ENCODE measurements around the gene MRPL19. TPM values are rescaled to one million over a fixed set of nuclear protein-coding genes. Genes with fewer than 3 reads are reported as not detected.
"Not testable (repeated sequence)": the region's sequence is repeated elsewhere in the genome, so short reads cannot be mapped to it uniquely, and the experiment has no call there.

Gene MRPL19
- total and polyA plus RNA-seq, 5 donors from 2014 or later, result 18.0 to 36.2 (median 33.9) TPM

DNA sequence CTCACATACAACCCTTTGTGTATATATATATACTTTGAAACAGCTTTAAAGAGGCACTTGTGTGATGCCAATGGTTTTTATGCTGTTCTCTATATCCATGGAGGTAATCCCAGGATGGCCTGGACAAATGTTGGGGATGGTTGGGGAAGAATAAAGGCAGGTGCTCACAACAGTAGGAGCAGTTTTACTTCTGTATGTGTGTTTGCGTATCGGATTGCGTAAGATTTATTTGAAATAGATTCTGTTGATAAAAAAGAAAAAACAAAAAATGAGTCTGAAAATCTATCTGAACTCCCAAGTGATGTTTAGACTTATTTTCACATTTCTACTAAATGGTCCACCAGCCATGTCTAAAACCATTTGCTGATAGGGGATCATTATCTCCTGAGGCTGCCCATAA lies 29.3 kb downstream of the MRPL19 start:
- H3K36me3 Mint-ChIP-seq, result peaks cover 34% of the 10 kb centered on the region
- peaks cover 9 to 15% (median 12%) of the 10 kb centered on the region in 4 donors for H3K4me1 Mint-ChIP-seq
- H3K9me3 ChIP-seq (ENCODE audit: control insufficient read depth in 2 of 2, low read length in 2 of 2), result no peaks in the 10 kb centered on the region
- H3K9me3 Mint-ChIP-seq, result no peaks in the 10 kb centered on the region
- no peak overlapping the region for H3K27ac Mint-ChIP-seq
- H3K27me3 ChIP-seq (ENCODE audit: control insufficient read depth, insufficient read depth, low read length), result no peaks in the 10 kb centered on the region
- H3K4me1 ChIP-seq (ENCODE audit: control insufficient read depth, insufficient read depth, low read length, poor library complexity, severe bottlenecking), result no peaks in the 10 kb centered on the region
- H3K27ac ChIP-seq (ENCODE audit: insufficient read depth, low read length, poor library complexity, severe bottlenecking), result no peak overlapping the region
- ATAC-seq (ENCODE audit: low read depth in 2 of 2) (no peak), DNase-seq (no peak)
- no peak overlapping the region for H3K4me3 ChIP-seq (ENCODE audit: low read depth, low read length)
- peaks cover 8% of the 10 kb centered on the region for H3K36me3 ChIP-seq (ENCODE audit: control insufficient read depth, insufficient read depth, low read length)
- no peak overlapping the region for H3K4me3 Mint-ChIP-seq
- H3K27me3 Mint-ChIP-seq, result no peaks in the 10 kb centered on the region

DNA sequence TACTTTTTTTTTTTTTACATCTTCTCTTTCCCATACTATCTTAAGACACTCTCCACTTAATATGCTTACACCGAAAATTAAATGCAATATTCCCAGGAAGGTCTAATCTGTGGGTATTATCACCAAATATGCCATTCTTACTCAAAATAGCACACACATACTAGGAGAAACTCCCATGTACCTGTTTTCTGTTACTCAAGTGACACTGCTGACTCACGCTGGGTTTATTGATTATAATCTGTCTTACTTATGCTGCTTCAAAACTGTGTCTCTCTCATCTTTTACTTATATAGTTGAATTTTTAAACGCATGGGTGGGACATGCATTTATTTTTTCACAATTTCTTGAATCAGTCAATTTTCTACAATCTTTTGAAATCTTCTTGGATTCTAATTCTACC lies 29.9 kb downstream of the MRPL19 start:
- peaks cover 9 to 15% (median 12%) of the 10 kb centered on the region in 4 donors for H3K4me1 Mint-ChIP-seq
- Histone ChIP-seq H3K4me1 (ENCODE audit: control insufficient read depth, insufficient read depth, low read length, poor library complexity, severe bottlenecking) (no peaks in the 10 kb centered on the region), H3K27me3 (ENCODE audit: control insufficient read depth, insufficient read depth, low read length) (no peaks in the 10 kb centered on the region), H3K27ac (ENCODE audit: insufficient read depth, low read length, poor library complexity, severe bottlenecking) (no peak overlapping the region), H3K4me3 (ENCODE audit: low read depth, low read length) (no peak overlapping the region), H3K9me3 (ENCODE audit: control insufficient read depth in 2 of 2, low read length in 2 of 2) (no peaks in the 10 kb centered on the region), H3K36me3 (ENCODE audit: control insufficient read depth, insufficient read depth, low read length) (peaks cover 5% of the 10 kb centered on the region)
- DNase-seq, result no peak
- no peaks in the 10 kb centered on the region for H3K9me3 Mint-ChIP-seq
- H3K36me3 Mint-ChIP-seq, result peaks cover 31% of the 10 kb centered on the region
- no peaks in the 10 kb centered on the region for H3K27me3 Mint-ChIP-seq
- no peak for ATAC-seq (ENCODE audit: low read depth in 2 of 2)
- H3K4me3 Mint-ChIP-seq, result no peak overlapping the region
- H3K27ac Mint-ChIP-seq, result no peak overlapping the region

- Histone ChIP-seq H3K4me3 (ENCODE audit: low read depth, low read length) (no peak overlapping the region), H3K9me3 (ENCODE audit: control insufficient read depth in 2 of 2, low read length in 2 of 2) (no peaks in the 10 kb centered on the region), H3K36me3 (ENCODE audit: control insufficient read depth, insufficient read depth, low read length) (peaks cover 3% of the 10 kb centered on the region), H3K4me1 (ENCODE audit: control insufficient read depth, insufficient read depth, low read length, poor library complexity, severe bottlenecking) (no peaks in the 10 kb centered on the region), H3K27me3 (ENCODE audit: control insufficient read depth, insufficient read depth, low read length) (no peaks in the 10 kb centered on the region), H3K27ac (ENCODE audit: insufficient read depth, low read length, poor library complexity, severe bottlenecking) (no peak overlapping the region)
- H3K4me1 Mint-ChIP-seq, result peaks cover 12 to 18% (median 15%) of the 10 kb centered on the region in 4 donors
- ATAC-seq (ENCODE audit: low read depth in 2 of 2) (no peak), DNase-seq (no peak)
- no peak overlapping the region for H3K27ac Mint-ChIP-seq
- no peaks in the 10 kb centered on the region for H3K27me3 Mint-ChIP-seq
- peaks cover 34% of the 10 kb centered on the region for H3K36me3 Mint-ChIP-seq
- no peak overlapping the region for H3K4me3 Mint-ChIP-seq
- peaks cover 0 to 2% (median 0%) of the 10 kb centered on the region in 7 donors for H3K9me3 Mint-ChIP-seq
These were observed 33.0 kb downstream of the MRPL19 start for GRCh38 chr2:75679556-75679955.

GRCh38 chr2:75680402-75680801 lies 33.8 kb downstream of the MRPL19 start:
- Mint-ChIP-seq H3K9me3 (peaks cover 0 to 3% (median 0%) of the 10 kb centered on the region in 7 donors), H3K27ac (peak overlapping the region in 2 of 3 donors; percentile 9 to 68), H3K4me3 (no peak overlapping the region), H3K27me3 (no peaks in the 10 kb centered on the region), H3K36me3 (peaks cover 41% of the 10 kb centered on the region), H3K4me1 (peaks cover 12 to 22% (median 15%) of the 10 kb centered on the region in 4 donors)
- Histone ChIP-seq H3K9me3 (ENCODE audit: control insufficient read depth in 2 of 2, low read length in 2 of 2) (no peaks in the 10 kb centered on the region), H3K36me3 (ENCODE audit: control insufficient read depth, insufficient read depth, low read length) (peaks cover 5% of the 10 kb centered on the region), H3K27ac (ENCODE audit: insufficient read depth, low read length, poor library complexity, severe bottlenecking) (no peak overlapping the region), H3K27me3 (ENCODE audit: control insufficient read depth, insufficient read depth, low read length) (no peaks in the 10 kb centered on the region), H3K4me1 (ENCODE audit: control insufficient read depth, insufficient read depth, low read length, poor library complexity, severe bottlenecking) (no peaks in the 10 kb centered on the region), H3K4me3 (ENCODE audit: low read depth, low read length) (no peak overlapping the region)
- no peak for ATAC-seq (ENCODE audit: low read depth in 2 of 2)
- DNase-seq, result no peak

DNA sequence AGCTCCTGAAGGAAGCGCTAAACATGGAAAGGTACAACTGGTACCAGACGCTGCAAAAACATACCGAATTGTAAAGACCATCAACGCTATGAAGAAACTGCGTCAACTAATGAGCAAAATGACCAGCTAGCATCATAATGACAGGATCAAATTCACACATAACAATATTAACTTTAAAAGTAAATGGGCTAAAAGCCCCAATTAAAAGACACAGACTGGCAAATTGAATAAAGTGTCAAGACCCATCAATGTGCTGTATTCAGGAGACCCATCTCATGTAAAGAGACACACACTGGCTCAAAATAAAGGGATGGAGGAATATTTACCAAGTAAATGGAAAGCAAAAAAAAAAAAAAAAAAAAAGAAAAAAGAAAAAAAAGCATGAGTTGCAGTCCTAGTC lies 36.8 kb downstream of the MRPL19 start:
- not testable (repeated sequence) for ATAC-seq (ENCODE audit: low read depth in 2 of 2); H3K9me3 Mint-ChIP-seq; H3K27me3 ChIP-seq (ENCODE audit: control insufficient read depth, insufficient read depth, low read length); H3K27ac Mint-ChIP-seq; H3K4me3 Mint-ChIP-seq; DNase-seq; H3K27ac ChIP-seq (ENCODE audit: insufficient read depth, low read length, poor library complexity, severe bottlenecking); H3K9me3 ChIP-seq (ENCODE audit: control insufficient read depth in 2 of 2, low read length in 2 of 2); H3K4me1 ChIP-seq (ENCODE audit: control insufficient read depth, insufficient read depth, low read length, poor library complexity, severe bottlenecking); H3K4me3 ChIP-seq (ENCODE audit: low read depth, low read length); H3K27me3 Mint-ChIP-seq
- peaks cover 23% of the 10 kb centered on the region for H3K36me3 ChIP-seq (ENCODE audit: control insufficient read depth, insufficient read depth, low read length)
- peaks cover 0 to 15% (median 8%) of the 10 kb centered on the region in 4 donors for H3K4me1 Mint-ChIP-seq
- H3K36me3 Mint-ChIP-seq, result peaks cover 46% of the 10 kb centered on the region

- no peaks in the 10 kb centered on the region for H3K27me3 Mint-ChIP-seq
- H3K27ac ChIP-seq (ENCODE audit: insufficient read depth, low read length, poor library complexity, severe bottlenecking), result no peak overlapping the region
- no peak for DNase-seq
- peaks cover 50% of the 10 kb centered on the region for H3K36me3 ChIP-seq (ENCODE audit: control insufficient read depth, insufficient read depth, low read length)
- H3K27me3 ChIP-seq (ENCODE audit: control insufficient read depth, insufficient read depth, low read length), result no peaks in the 10 kb centered on the region
- H3K27ac Mint-ChIP-seq, result no peak overlapping the region
- H3K4me3 Mint-ChIP-seq, result no peak overlapping the region
- ATAC-seq (ENCODE audit: low read depth in 2 of 2), result no peak
- no peaks in the 10 kb centered on the region for H3K9me3 ChIP-seq (ENCODE audit: control insufficient read depth in 2 of 2, low read length in 2 of 2)
- no peak overlapping the region for H3K4me3 ChIP-seq (ENCODE audit: low read depth, low read length)
- peaks cover 0 to 3% (median 0%) of the 10 kb centered on the region in 7 donors for H3K9me3 Mint-ChIP-seq
- no peaks in the 10 kb centered on the region for H3K4me1 ChIP-seq (ENCODE audit: control insufficient read depth, insufficient read depth, low read length, poor library complexity, severe bottlenecking)
- peaks cover 38% of the 10 kb centered on the region for H3K36me3 Mint-ChIP-seq
- H3K4me1 Mint-ChIP-seq, result peaks cover 0 to 9% (median under 1%) of the 10 kb centered on the region in 4 donors
These were observed 41.6 kb downstream of the MRPL19 start for GRCh38 chr2:75688196-75688595.

DNA sequence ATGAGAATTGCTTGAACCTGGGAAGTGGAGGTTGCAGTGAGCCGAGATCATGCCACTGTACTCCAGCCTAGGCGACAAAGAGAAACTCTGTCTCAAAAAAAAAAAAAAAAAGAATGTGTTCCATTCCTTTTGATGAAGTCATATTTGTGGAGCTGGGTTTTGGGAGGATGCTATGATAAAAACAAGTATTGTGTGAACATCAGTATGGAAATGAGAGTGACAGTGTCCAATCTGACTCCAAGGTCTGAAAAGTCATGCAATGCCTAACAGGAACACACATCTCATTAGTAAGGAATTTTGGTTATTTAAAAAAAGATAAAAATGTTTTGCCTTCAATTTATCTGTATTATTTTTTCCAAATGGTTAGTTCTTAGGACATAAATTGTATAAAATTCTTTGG lies 52.3 kb downstream of the MRPL19 start:
- Histone ChIP-seq H3K4me3 (ENCODE audit: low read depth, low read length) (no peak overlapping the region), H3K27ac (ENCODE audit: insufficient read depth, low read length, poor library complexity, severe bottlenecking) (no peak overlapping the region), H3K36me3 (ENCODE audit: control insufficient read depth, insufficient read depth, low read length) (peaks cover 66% of the 10 kb centered on the region), H3K27me3 (ENCODE audit: control insufficient read depth, insufficient read depth, low read length) (no peaks in the 10 kb centered on the region), H3K9me3 (ENCODE audit: control insufficient read depth in 2 of 2, low read length in 2 of 2) (no peaks in the 10 kb centered on the region), H3K4me1 (ENCODE audit: control insufficient read depth, insufficient read depth, low read length, poor library complexity, severe bottlenecking) (no peaks in the 10 kb centered on the region)
- H3K27me3 Mint-ChIP-seq, result no peaks in the 10 kb centered on the region
- DNase-seq (no peak), ATAC-seq (ENCODE audit: low read depth in 2 of 2) (no peak)
- H3K36me3 Mint-ChIP-seq, result peaks cover 58% of the 10 kb centered on the region
- H3K9me3 Mint-ChIP-seq, result peaks cover 0 to 2% (median 0%) of the 10 kb centered on the region in 7 donors
- H3K4me1 Mint-ChIP-seq, result peaks cover 0 to 11% (median 4%) of the 10 kb centered on the region in 4 donors
- H3K4me3 Mint-ChIP-seq, result no peak overlapping the region
- no peak overlapping the region for H3K27ac Mint-ChIP-seq

- H3K4me3 ChIP-seq (ENCODE audit: low read depth, low read length), result no peak overlapping the region
- Mint-ChIP-seq H3K36me3 (peaks cover 60% of the 10 kb centered on the region), H3K27ac (peak overlapping the region in 1 of 3 donors; percentile 52), H3K27me3 (no peaks in the 10 kb centered on the region), H3K4me3 (no peak overlapping the region), H3K4me1 (peaks cover 0 to 24% (median 11%) of the 10 kb centered on the region in 4 donors), H3K9me3 (peaks cover 0 to 2% (median 0%) of the 10 kb centered on the region in 7 donors)
- no peak for DNase-seq
- H3K27me3 ChIP-seq (ENCODE audit: control insufficient read depth, insufficient read depth, low read length), result no peaks in the 10 kb centered on the region
- no peak for ATAC-seq (ENCODE audit: low read depth in 2 of 2)
- H3K4me1 ChIP-seq (ENCODE audit: control insufficient read depth, insufficient read depth, low read length, poor library complexity, severe bottlenecking), result no peaks in the 10 kb centered on the region
- H3K9me3 ChIP-seq (ENCODE audit: control insufficient read depth in 2 of 2, low read length in 2 of 2), result no peaks in the 10 kb centered on the region
- H3K36me3 ChIP-seq (ENCODE audit: control insufficient read depth, insufficient read depth, low read length), result peaks cover 74% of the 10 kb centered on the region
- no peak overlapping the region for H3K27ac ChIP-seq (ENCODE audit: insufficient read depth, low read length, poor library complexity, severe bottlenecking)
These were observed 56.0 kb downstream of the MRPL19 start for GRCh38 chr2:75702593-75702992.
